ENCODE data around the gene SINHCAF.
A peak's percentile ranks its signal among the peaks of the same experiment; 100 is the strongest.
"Not testable (repeated sequence)": the region's sequence is repeated elsewhere in the genome, so short reads cannot be mapped to it uniquely, and the experiment has no call there.

The SINHCAF gene

DNA sequence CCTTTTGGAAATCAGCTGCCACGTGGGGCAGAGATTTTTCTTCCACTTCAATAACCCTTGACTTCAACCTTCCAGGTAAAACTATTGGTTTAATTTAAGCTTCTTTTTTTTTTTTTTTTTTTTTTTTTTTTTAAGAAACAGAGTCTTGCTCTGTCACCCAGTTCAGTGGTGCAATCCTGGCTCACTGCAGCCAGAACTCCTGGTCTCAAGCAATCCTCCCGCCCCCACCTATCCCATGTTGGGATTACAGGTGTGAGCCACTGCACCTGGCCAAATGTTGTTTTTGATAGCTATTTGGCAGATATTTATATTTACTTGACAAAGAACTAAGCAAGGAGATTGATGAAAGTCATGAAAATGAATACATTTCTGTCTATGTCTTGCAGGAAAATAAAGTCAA, 65.1 kb downstream of the SINHCAF start:
- no peak for DNase-seq

GRCh38 chr12:31259136-31259886, 66.6 kb downstream of the SINHCAF start:
- no peak for DNase-seq

DNA sequence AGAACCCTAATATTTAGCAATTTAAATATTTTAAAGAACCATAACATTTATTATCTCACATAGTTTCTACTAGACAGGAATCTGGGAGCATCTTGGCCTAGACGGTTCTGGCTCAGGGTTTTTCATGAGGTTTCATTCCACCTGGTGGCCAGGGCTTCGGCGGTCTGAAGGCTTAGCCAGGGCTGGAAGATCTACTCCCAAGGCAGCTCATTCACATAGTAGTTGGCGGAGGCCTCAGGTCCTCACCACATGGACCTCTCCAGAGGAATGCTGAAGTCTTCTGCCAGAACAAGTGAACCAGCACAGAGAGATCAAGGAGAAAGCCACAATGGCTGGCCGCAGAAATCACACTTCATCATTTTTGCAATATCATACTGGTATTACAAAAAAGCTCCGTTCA, 68.2 kb downstream of the SINHCAF start:
- no peak for DNase-seq

- DNase-seq, result not testable (repeated sequence)
Measured at GRCh38 chr12:31251707-31252611, 74.0 kb downstream of the SINHCAF start.

- no peak for DNase-seq
Measured at GRCh38 chr12:31250179-31250578, 75.8 kb downstream of the SINHCAF start.

GRCh38 chr12:31249356-31249755, 76.6 kb downstream of the SINHCAF start:
- no peak for DNase-seq

- no peak for DNase-seq
Measured at GRCh38 chr12:31248815-31249214, 77.1 kb downstream of the SINHCAF start.

DNA sequence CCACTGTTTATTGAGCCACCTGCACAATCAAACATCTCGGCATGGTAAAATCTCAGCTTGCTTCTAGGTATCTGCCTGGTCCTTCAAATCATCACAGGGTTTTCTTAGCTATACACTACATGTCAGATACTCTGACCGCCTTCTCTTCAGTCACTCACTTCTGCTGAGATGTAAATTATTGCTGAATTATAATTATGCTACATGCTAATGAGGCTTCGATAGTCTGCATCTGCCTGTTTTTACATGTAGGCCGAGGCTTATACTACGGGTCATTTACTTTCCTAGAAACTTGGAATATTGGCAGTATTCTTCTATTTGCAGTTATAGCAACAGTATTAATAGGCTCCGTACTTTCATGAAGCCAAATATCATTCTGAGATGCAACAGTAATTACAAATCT, 77.6 kb downstream of the SINHCAF start:
- DNase-seq, result no peak

- no peak for DNase-seq
Measured at GRCh38 chr12:31246470-31246850, 79.5 kb downstream of the SINHCAF start.

- DNase-seq, result no peak
Measured at GRCh38 chr12:31245822-31246469, 80.0 kb downstream of the SINHCAF start.

GRCh38 chr12:31242418-31242817, 83.5 kb downstream of the SINHCAF start:
- DNase-seq, result not testable (repeated sequence)

GRCh38 chr12:31238764-31239387, 87.1 kb downstream of the SINHCAF start:
- DNase-seq, result peak; percentile 53

DNA sequence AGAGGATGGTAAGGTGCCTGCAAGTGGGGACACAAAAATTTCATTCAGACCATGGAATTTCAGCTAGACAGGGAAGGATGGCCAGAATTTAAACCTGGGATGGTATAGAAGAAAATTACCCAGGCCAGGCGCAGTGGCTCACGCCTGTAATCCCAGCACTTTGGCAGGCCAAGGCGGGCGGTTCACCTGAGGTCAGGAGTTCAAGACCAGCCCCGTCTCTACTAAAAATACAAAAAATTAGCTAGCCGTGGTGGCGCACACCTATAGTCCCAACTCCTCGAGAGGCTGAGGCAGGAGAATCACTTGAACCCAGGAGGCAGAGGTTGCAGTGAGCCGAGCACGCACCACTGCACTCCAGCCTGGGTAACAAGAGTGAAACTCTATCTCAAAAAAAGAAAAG, 87.6 kb downstream of the SINHCAF start:
- DNase-seq, result not testable (repeated sequence)

GRCh38 chr12:31236998-31237637, 88.8 kb downstream of the SINHCAF start:
- DNase-seq, result no peak

- no peak for DNase-seq
Measured at GRCh38 chr12:31235868-31236395, 90.0 kb downstream of the SINHCAF start.

- DNase-seq, result no peak
Measured at GRCh38 chr12:31234955-31235867, 90.7 kb downstream of the SINHCAF start.

- no peak for DNase-seq
Measured at GRCh38 chr12:31234053-31234840, 91.7 kb downstream of the SINHCAF start.

GRCh38 chr12:31233061-31233730, 92.8 kb downstream of the SINHCAF start:
- DNase-seq, result no peak

DNA sequence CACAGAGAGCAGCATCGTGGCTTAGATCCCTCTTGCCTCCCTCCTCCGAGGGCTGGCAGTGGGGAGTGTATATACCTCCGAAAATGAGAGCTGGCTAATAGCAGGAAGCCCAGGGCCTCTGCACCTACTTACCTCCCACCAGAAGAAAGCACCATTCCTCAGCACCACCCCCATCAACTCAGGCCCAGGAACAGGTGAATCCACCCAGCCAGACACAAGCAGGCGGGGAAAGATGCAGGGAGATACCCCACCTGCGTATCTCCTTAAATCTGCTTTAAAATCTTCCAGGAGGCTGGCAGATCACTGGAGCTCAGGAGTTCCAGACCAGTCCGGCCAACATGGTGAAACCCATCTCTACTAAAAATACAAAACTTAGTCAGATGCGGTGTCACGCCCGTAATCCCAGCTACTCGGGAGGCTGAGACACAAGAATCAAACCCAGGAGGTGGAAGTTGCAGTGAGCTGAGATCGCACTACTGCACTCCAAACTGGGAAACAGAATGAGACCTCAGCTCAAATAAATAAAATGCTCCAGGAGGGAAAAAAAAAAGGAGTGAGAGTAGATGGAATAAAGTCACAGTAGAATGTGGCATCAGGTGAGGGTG, 93.5 kb downstream of the SINHCAF start:
- no peak for DNase-seq

Measured in CD4-positive, alpha-beta T cell treated with Interleukin-17A for 4 hours (primary cell).